Ishikawa (cell line): ENCODE data around the gene CHD2.

Source experiments
- CEBPB ChIP-seq: IDR thresholded peaks from 2 replicates; pipeline ENCODE4 v1.6.1; 2012
- CREB1 ChIP-seq: IDR thresholded peaks from 2 replicates; pipeline ENCODE4 v1.6.1; 2012; ENCODE audit warnings: low read depth
- EGR1 ChIP-seq: IDR thresholded peaks from 2 replicates; pipeline ENCODE4 v1.6.1; 2012
- EP300 ChIP-seq: IDR thresholded peaks from 2 replicates; pipeline ENCODE4 v1.6.1; 2012; ENCODE audit warnings: borderline replicate concordance
- RAD21 ChIP-seq: IDR thresholded peaks from 2 replicates; pipeline ENCODE4 v1.6.1; 2012; ENCODE audit warnings: low read depth
- REST ChIP-seq: IDR thresholded peaks from 2 replicates; pipeline ENCODE4 v1.6.1; 2012; ENCODE audit warnings: low read depth, mild to moderate bottlenecking
- TAF1 ChIP-seq: IDR thresholded peaks from 2 replicates; pipeline ENCODE4 v1.6.1; 2012; ENCODE audit warnings: low read depth, mild to moderate bottlenecking
- YY1 ChIP-seq: IDR thresholded peaks from 2 replicates; pipeline ENCODE4 v1.6.1; 2012; ENCODE audit warnings: low read depth

GRCh38 chr15:92971081-92971480, 71.0 kb downstream of the CHD2 start:
- TF ChIP-seq YY1 (no peak), CEBPB (no peak), EP300 (no peak), REST (no peak), TAF1 (no peak), RAD21 (no peak), EGR1 (no peak), CREB1 (no peak)
